Astrocyte (in vitro differentiated cells and primary cell): ENCODE results near the gene RFLNA. TPM values are rescaled to one million over a fixed set of nuclear protein-coding genes. Genes with fewer than 3 reads are reported as not detected.

Source experiments
- DNase-seq: peaks from one replicate; pipeline ENCODE4 v3.0.0-alpha.2; 2010; ENCODE audit warnings: low read depth
- FAIRE-seq: peaks from 2 replicates; lab custom pipeline; 2011; peaks lifted over from hg19 to GRCh38; lab: Jason Lieb, UNC
- H2AFZ ChIP-seq: 2 replicates; pipeline ENCODE4 v1.6.0; 2012; ENCODE audit warnings: low read depth, low read length, inconsistent platforms
- H3K27ac ChIP-seq: 2 replicates; pipeline ENCODE4 v1.5.1; 2011; ENCODE audit warnings: low read depth, low read length, inconsistent platforms
- H3K27me3 ChIP-seq: 2 replicates; pipeline ENCODE4 v1.6.0; 2011; ENCODE audit warnings: low read length, inconsistent platforms; ENCODE audit not compliant: insufficient read depth
- H3K36me3 ChIP-seq: 2 replicates; pipeline ENCODE4 v1.5.1; 2011; ENCODE audit warnings: low read length, inconsistent platforms; ENCODE audit not compliant: insufficient read depth
- H3K4me1 ChIP-seq: 2 replicates; pipeline ENCODE4 v1.5.1; 2011; ENCODE audit warnings: low read length, inconsistent platforms; ENCODE audit not compliant: insufficient read depth
- H3K4me2 ChIP-seq: 2 replicates; pipeline ENCODE4 v1.6.0; 2012; ENCODE audit warnings: low read length, inconsistent platforms
- H3K4me3 ChIP-seq: 2 replicates; pipeline ENCODE4 v1.5.1; 2011; ENCODE audit warnings: low read depth, mild to moderate bottlenecking, low read length, inconsistent platforms; ENCODE audit not compliant: insufficient read depth
- H3K79me2 ChIP-seq: 2 replicates; pipeline ENCODE4 v1.6.0; 2012; ENCODE audit warnings: mild to moderate bottlenecking, low read length, inconsistent platforms; ENCODE audit not compliant: insufficient read depth
- H3K9ac ChIP-seq: 2 replicates; pipeline ENCODE4 v1.6.0; 2012; ENCODE audit warnings: mild to moderate bottlenecking, low read length, inconsistent platforms
- H3K9me3 ChIP-seq: 2 replicates; pipeline ENCODE4 v1.5.1; 2012; ENCODE audit warnings: low read depth, mild to moderate bottlenecking, low read length, inconsistent platforms; ENCODE audit not compliant: insufficient read depth
- H4K20me1 ChIP-seq: 2 replicates; pipeline ENCODE4 v1.6.0; 2012; ENCODE audit warnings: low read length, inconsistent platforms; ENCODE audit not compliant: insufficient read depth
- H3K27ac Mint-ChIP-seq: one replicate; pipeline ENCODE4 v1.8.0; 2021; ENCODE audit warnings: mild to moderate bottlenecking, mixed read lengths; ENCODE audit not compliant: unreplicated experiment
- H3K27me3 Mint-ChIP-seq: one replicate; pipeline ENCODE4 v1.8.0; 2021; ENCODE audit warnings: low read depth, mixed read lengths; ENCODE audit not compliant: unreplicated experiment
- H3K36me3 Mint-ChIP-seq: one replicate; pipeline ENCODE4 v1.8.0; 2021; ENCODE audit warnings: low read depth, mixed read lengths; ENCODE audit not compliant: unreplicated experiment
- H3K4me1 Mint-ChIP-seq: one replicate; pipeline ENCODE4 v1.8.0; 2021; ENCODE audit warnings: low read depth, mixed read lengths; ENCODE audit not compliant: unreplicated experiment
- H3K4me3 Mint-ChIP-seq: one replicate; pipeline ENCODE4 v1.8.0; 2021; ENCODE audit warnings: mild to moderate bottlenecking, moderate library complexity, mixed read lengths; ENCODE audit not compliant: unreplicated experiment
- H3K9me3 Mint-ChIP-seq: one replicate; pipeline ENCODE4 v1.8.0; 2021; ENCODE audit warnings: mild to moderate bottlenecking, mixed read lengths; ENCODE audit not compliant: unreplicated experiment
- CTCF ChIP-seq: IDR thresholded peaks from 2 replicates; pipeline ENCODE4 v1.5.1; 2011; ENCODE audit warnings: low read depth, mild to moderate bottlenecking, inconsistent platforms, low read length, moderate library complexity; ENCODE audit not compliant: insufficient read depth
- EZH2 ChIP-seq: IDR thresholded peaks from 2 replicates; pipeline ENCODE4 v1.6.1; 2012; ENCODE audit warnings: mild to moderate bottlenecking, low read length, inconsistent platforms; ENCODE audit not compliant: insufficient read depth
- total RNA-seq: library from RNA; stranded (reverse); gene quantifications from 2 replicates; pipeline ENCODE4 v1.2.1, GENCODE V29; 2021

RFLNA gene
- total RNA-seq, 1 donor from 2014 or later: 1.8 TPM

GRCh38 chr12:124327362-124328043 lies 32.6 kb downstream of the RFLNA start:
- Mint-ChIP-seq H3K27ac (peak overlapping the region; percentile 18), H3K4me1 (no peaks in the 10 kb centered on the region), H3K4me3 (no peak overlapping the region), H3K9me3 (peaks cover 14% of the 10 kb centered on the region), H3K27me3 (no peaks in the 10 kb centered on the region), H3K36me3 (peaks cover 37% of the 10 kb centered on the region)
- H3K79me2 ChIP-seq: peaks cover 3% of the 10 kb centered on the region
- FAIRE-seq (no peak), DNase-seq (no peak)
- H4K20me1 ChIP-seq: peaks cover 73% of the 10 kb centered on the region
- no peak overlapping the region for H3K9ac ChIP-seq
- H3K9me3 ChIP-seq: peaks cover 13% of the 10 kb centered on the region
- no peak overlapping the region for H3K4me2 ChIP-seq
- no peak for TF ChIP-seq EZH2
- TF ChIP-seq CTCF: no peak
- H3K27me3 ChIP-seq: no peaks in the 10 kb centered on the region
- H3K4me3 ChIP-seq: no peak overlapping the region
- H3K4me1 ChIP-seq: no peaks in the 10 kb centered on the region
- no peak overlapping the region for H3K27ac ChIP-seq
- H3K36me3 ChIP-seq: peaks cover 54% of the 10 kb centered on the region
- H2AFZ ChIP-seq: no peak overlapping the region

DNA sequence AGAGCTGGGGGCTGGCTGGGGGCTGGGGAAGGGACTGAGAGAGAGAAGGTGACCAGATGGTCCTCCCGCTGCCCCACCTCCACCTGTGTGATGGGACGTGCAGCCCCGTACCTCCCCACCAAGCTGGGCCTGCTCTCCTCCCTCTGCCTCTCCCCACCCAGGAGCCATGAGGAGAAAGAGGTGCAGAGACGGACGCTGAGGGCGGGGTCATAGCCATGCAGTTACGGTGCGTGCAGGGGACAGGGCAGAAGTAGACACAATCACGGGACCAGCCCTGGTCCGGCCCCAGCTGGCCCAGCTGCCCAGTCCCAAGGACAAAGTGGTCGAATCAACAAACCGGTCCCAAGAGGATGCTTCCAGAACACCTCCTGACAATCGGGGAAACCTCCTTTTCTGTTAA lies 33.2 kb downstream of the RFLNA start:
- H4K20me1 ChIP-seq: peaks cover 74% of the 10 kb centered on the region
- H3K36me3 ChIP-seq: peaks cover 59% of the 10 kb centered on the region
- Mint-ChIP-seq H3K36me3 (peaks cover 37% of the 10 kb centered on the region), H3K4me3 (no peak overlapping the region), H3K27me3 (no peaks in the 10 kb centered on the region), H3K9me3 (peaks cover 14% of the 10 kb centered on the region), H3K27ac (no peak overlapping the region), H3K4me1 (no peaks in the 10 kb centered on the region)
- no peak for TF ChIP-seq EZH2
- no peak for TF ChIP-seq CTCF
- no peak overlapping the region for H3K4me2 ChIP-seq
- peaks cover 9% of the 10 kb centered on the region for H3K79me2 ChIP-seq
- H3K9ac ChIP-seq: no peak overlapping the region
- no peaks in the 10 kb centered on the region for H3K4me1 ChIP-seq
- no peak overlapping the region for H3K4me3 ChIP-seq
- FAIRE-seq (no peak), DNase-seq (no peak)
- H3K27ac ChIP-seq: no peak overlapping the region
- H3K9me3 ChIP-seq: peaks cover 13% of the 10 kb centered on the region
- no peak overlapping the region for H2AFZ ChIP-seq
- no peaks in the 10 kb centered on the region for H3K27me3 ChIP-seq

DNA sequence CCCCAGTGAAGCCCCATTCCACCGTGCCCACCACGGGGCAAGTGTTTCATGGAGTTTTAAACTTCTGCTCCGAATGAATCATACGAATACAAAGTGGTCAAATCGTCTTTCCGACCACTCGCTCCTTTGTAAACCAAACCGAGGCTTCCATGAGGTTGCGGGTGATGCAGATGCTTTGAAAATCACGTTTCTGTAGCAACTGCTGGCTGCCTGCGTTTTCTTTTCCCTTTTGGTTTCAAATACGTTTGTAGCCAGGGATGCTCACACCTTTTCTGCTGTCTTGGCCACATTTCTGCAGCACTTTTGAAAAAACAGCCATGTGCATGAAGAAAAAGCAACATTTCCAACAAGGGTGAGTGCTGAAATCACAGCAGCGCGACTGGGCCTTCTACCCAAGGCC lies 33.7 kb downstream of the RFLNA start:
- peaks cover 9% of the 10 kb centered on the region for H3K79me2 ChIP-seq
- FAIRE-seq (no peak), DNase-seq (no peak)
- no peak overlapping the region for H3K4me2 ChIP-seq
- Mint-ChIP-seq H3K4me3 (no peak overlapping the region), H3K27me3 (no peaks in the 10 kb centered on the region), H3K36me3 (peaks cover 34% of the 10 kb centered on the region), H3K27ac (no peak overlapping the region), H3K4me1 (no peaks in the 10 kb centered on the region), H3K9me3 (peaks cover 11% of the 10 kb centered on the region)
- H3K27ac ChIP-seq: no peak overlapping the region
- no peak for TF ChIP-seq CTCF
- no peak for TF ChIP-seq EZH2
- no peaks in the 10 kb centered on the region for H3K4me1 ChIP-seq
- H4K20me1 ChIP-seq: peaks cover 72% of the 10 kb centered on the region
- H3K4me3 ChIP-seq: no peak overlapping the region
- H3K9ac ChIP-seq: no peak overlapping the region
- peaks cover 56% of the 10 kb centered on the region for H3K36me3 ChIP-seq
- H2AFZ ChIP-seq: no peak overlapping the region
- H3K27me3 ChIP-seq: no peaks in the 10 kb centered on the region
- H3K9me3 ChIP-seq: peaks cover 9% of the 10 kb centered on the region
